Stimulated activated naive CD4-positive, alpha-beta T cell (primary cell): ENCODE results near the gene CHD5.
"Not testable (repeated sequence)": the region's sequence is repeated elsewhere in the genome, so short reads cannot be mapped to it uniquely, and the experiment has no call there.

Experiments
- DNase-seq, 6 experiments: peaks; one replicate each; lab custom pipeline; 2025; lab: John Stamatoyannopoulos, UW

The CHD5 gene

DNA sequence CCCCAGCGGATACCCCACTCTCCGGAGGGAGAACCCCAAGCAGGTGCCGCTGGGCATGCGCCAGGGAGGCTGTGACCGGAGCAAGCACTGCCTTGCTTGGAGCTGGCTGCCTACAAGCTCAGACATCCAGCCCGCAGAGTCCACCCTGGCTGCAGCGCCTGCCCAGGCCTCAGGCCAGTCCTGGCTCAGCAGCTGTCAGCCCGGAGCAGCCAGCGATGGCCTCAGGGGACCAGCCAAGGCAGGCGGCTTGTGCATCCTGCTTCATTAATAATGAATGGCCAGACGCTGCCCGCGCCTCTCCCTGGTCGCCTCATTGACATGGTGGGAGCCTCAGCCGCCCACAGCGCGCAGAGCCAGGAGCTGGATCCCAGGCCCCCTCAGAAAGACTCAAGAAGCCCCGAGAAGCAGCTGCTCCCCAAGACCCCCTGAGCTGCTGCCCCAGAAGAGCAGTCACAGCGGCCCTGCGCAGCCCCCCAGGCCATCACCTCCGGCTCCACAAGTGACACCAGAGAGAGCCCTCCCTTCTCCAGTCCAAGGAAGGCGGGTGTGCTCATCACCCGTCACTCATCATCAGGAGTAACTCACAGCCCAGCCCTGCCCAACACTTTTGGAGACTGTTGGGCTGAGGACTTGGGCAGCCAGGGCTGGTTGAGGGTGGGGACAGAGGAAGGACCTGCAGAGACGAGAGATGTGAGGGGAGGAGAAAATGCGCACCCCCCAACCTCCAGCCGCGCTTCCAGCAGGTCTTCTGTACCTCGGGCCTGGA lies 114.8 kb downstream of the CHD5 start:
- no peak for DNase-seq

- not testable (repeated sequence) for DNase-seq
Measured at GRCh38 chr1:6063532-6064053, 116.5 kb downstream of the CHD5 start.

GRCh38 chr1:6062670-6063069 lies 117.5 kb downstream of the CHD5 start:
- DNase-seq, result no peak

- no peak for DNase-seq
Measured at GRCh38 chr1:6059866-6060265, 120.3 kb downstream of the CHD5 start.

DNA sequence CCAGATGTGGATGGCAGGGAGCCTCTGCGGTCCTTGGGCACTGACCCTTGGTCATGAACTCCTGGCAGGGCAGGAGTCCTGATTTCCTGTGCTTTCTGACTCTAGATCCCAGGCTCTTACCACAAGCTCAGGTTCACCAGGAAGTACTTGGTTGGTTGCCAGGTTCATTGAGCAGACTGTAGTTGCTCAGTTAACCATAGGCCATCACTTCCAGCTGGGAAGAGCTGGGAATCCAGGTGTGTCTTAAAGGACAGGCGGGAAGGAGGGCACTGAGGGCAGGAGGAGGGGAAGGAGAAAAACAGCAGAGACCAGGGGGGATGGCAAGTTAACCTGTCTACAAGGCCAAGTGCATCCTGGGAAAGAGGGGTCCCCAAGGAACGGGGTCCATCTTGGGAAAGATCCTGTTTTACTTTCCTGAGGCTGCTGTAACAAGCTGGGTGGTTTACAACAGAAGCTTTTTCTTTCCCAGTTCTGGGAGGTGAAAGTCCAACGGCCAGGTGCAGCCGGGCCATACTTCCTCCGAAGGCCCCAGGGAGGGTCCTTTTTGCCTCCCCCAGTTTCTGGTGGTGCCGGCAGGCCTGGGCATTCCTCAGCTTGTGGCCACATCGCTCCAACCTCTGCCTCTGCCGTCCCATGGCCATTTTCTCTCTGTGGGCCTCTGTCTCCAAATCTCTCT lies 122.8 kb downstream of the CHD5 start:
- no peak for DNase-seq

DNA sequence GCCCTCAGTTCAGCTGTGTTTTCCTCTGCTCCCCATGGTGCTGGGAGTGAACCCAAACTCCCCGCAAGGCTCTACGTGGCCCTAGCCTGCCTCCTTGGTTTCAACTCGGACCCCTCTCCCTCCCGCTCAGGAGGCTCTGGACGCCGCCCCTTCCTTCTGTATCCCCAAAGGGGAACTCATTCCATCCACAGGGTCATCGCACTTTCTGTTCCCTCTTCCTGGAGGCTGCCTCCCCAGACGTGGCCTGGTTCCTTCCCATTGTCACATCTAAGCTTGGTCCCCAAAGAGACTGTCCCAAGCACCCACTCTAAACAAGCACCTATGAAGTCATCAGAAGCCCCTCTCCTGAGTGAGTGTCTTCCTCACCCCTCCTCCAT lies 123.6 kb downstream of the CHD5 start:
- no peak for DNase-seq

DNA sequence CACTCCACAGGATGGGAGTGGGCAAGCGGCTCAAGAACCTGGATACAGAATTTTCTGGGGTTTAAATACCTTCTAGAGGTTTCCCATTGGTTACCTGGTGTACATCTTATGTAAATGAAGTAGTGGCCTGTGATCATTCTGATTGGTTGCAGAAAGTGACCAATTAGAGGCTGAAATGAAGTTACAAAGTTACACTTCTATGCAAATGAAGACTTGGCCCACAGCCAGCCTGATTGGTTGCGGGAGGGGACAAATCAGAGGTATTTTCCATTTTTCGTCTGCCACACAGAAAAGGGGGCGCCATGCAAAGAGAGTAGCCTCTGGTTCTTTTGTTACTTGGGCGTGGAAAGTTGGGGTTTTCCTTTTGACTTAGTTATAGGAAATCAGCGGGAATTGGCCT lies 125.5 kb downstream of the CHD5 start:
- no peak for DNase-seq

- DNase-seq, result no peak
Measured at GRCh38 chr1:6053206-6053546, 126.9 kb downstream of the CHD5 start.

- DNase-seq, result peak in 5 of 6 experiments; percentile 25 to 54 (median 31)
Measured at GRCh38 chr1:6052543-6053205, 127.4 kb downstream of the CHD5 start.
